Ovary (tissue), 3 donors: ENCODE data around the gene VILL.

Experiments used
- CTCF ChIP-seq, 3 donors: fragments of 450-650 bp in 2 of 3; fragments of 200-600 bp in 1 of 3; IDR thresholded peaks; one replicate each; pipeline versions ENCODE4 v1.5.1 to v1.8.0; 2016 to 2022; ENCODE audit warnings: antibody characterized with exemption in 3 of 3, mild to moderate bottlenecking in 1 of 3
- EP300 ChIP-seq: sonication (generic); formaldehyde crosslinking; IDR thresholded peaks from one replicate; pipeline ENCODE4 v1.6.1; 2017; ENCODE audit warnings: antibody characterized with exemption
- donor health status: DM: no; HTN: no; CAD: no.

GRCh38 chr3:37997791-37998370 is 7.3 kb downstream of the VILL start:
- TF ChIP-seq CTCF (IDR thresholded peaks at IDR 0.05) (no peak), EP300 (no peak)
